ENCODE measurements around the gene TMEM106B. TPM values are rescaled to one million over a fixed set of nuclear protein-coding genes. Genes with fewer than 3 reads are reported as not detected.

The TMEM106B gene
- total RNA-seq, 1 experiment from 2014 or later: 33.1 TPM

DNA sequence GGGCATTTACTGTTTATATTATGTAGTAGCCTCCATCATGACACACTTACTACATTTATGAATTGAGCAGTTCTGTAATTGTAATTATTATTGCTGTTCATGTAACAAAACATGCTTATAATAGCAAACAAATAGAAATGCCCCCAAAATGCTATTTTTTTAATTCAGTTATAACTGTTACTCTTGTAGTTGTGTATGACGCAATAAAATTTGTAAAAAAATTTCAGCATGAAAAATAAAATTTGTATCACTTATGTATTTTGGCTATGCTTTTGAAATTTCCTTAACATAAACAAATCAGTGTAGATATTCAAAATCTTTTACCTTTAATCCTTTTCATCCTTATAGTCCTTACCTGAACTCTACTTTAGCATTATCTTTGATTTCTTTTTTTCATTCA, 25.9 kb downstream of the TMEM106B start:
- ATAC-seq (no peak), DNase-seq (ENCODE audit: low read depth, low spot score) (no peak)
- TF ChIP-seq CEBPB (IDR thresholded peaks at IDR 0.05; ENCODE audit: low read depth) (no peak), JUND (IDR thresholded peaks at IDR 0.05) (no peak), TCF7L2 (IDR thresholded peaks at IDR 0.05; ENCODE audit: borderline replicate concordance, extremely low read depth, insufficient read depth, insufficient read length) (no peak), POLR2A (IDR thresholded peaks at IDR 0.05; ENCODE audit: borderline replicate concordance, extremely low read depth, insufficient read depth, insufficient read length) (no peak)
- TF ChIP-seq, protein P1, sequence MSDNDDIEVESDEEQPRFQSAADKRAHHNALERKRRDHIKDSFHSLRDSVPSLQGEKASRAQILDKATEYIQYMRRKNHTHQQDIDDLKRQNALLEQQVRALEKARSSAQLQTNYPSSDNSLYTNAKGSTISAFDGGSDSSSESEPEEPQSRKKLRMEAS (IDR thresholded peaks at IDR 0.05): no peak
- H3K9me3 ChIP-seq (ENCODE audit: control insufficient read depth in 1 of 2, insufficient read depth in 1 of 2, low read depth in 1 of 2, low read length in 2 of 2): no peaks in the 10 kb centered on the region
- ChIA-PET POLR2A (no interaction called here), RAD21 (ENCODE audit: low non-redundant PET in 1 of 2, low total read pairs in 2 of 2, uncharacterized antibody in 2 of 2, unreplicated experiment in 2 of 2) (no interaction called here), CTCF (no interaction called here)
- BruUV-seq (replicated peaks): no TSS peak
- no peak overlapping the region for H3K27ac ChIP-seq (ENCODE audit: low read depth, low read length)
- peaks cover 0 to 5% of the 10 kb centered on the region in 2 experiments; a peak in 1 of 4 replicates for H3K36me3 ChIP-seq (ENCODE audit: control insufficient read depth in 1 of 2, insufficient read depth in 2 of 2, low read length in 2 of 2)
- no peaks in the 10 kb centered on the region; the same call in 1 of the 2 replicates for H3K9me2 ChIP-seq (ENCODE audit: insufficient read depth)
- no peak overlapping the region for H3K9ac ChIP-seq (ENCODE audit: low read length)
- H2AFZ ChIP-seq (ENCODE audit: low read depth, low read length, poor library complexity, severe bottlenecking): no peak overlapping the region
- no peaks in the 10 kb centered on the region for H3K4me1 ChIP-seq (ENCODE audit: control insufficient read depth in 1 of 2, insufficient read depth in 2 of 2, low read length in 2 of 2)
- no peaks in the 10 kb centered on the region for H3K79me2 ChIP-seq (ENCODE audit: insufficient read depth, low read length)
- no peaks in the 10 kb centered on the region for H3K27me3 ChIP-seq (ENCODE audit: insufficient read depth, low read length)
- H4K20me1 ChIP-seq (ENCODE audit: insufficient read depth): no peaks in the 10 kb centered on the region
- H3K4me3 ChIP-seq (replicated peaks in 1 of 2; ENCODE audit: low read depth in 1 of 2, low read length in 2 of 2): no peak overlapping the region
- intact Hi-C loops (cut with micrococcal nuclease): no loop called here
- no peak overlapping the region for H3K4me2 ChIP-seq (ENCODE audit: low read length)

DNA sequence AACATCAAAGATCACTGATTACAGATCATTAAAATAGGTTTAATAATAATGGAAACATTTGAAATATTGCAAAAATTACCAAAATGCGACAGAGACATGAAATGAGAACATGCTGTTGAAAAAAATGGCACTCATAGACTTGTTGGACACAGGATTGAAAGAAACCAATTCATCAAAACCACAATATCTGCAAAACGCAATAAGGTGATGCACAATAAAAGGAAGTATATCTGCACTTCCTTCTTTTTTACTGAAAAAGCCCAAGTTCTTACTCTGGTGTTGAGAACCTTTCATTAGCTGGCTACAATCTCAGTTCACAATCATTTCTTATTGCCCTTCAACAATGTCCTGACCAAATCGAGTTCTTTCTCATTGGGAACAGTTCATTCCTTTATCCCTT, 28.7 kb downstream of the TMEM106B start:
- no peak for TF ChIP-seq CEBPB (IDR thresholded peaks at IDR 0.05; ENCODE audit: low read depth)
- TF ChIP-seq SIN3A (IDR thresholded peaks at IDR 0.05; ENCODE audit: low read depth): no peak
- TF ChIP-seq YY1 (IDR thresholded peaks at IDR 0.05; ENCODE audit: extremely low read depth, insufficient replicate concordance, low read depth, low read length): no peak
- TF ChIP-seq, protein P2, sequence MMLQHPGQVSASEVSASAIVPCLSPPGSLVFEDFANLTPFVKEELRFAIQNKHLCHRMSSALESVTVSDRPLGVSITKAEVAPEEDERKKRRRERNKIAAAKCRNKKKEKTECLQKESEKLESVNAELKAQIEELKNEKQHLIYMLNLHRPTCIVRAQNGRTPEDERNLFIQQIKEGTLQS (IDR thresholded peaks at IDR 0.05): no peak
- TF ChIP-seq, protein P3, sequence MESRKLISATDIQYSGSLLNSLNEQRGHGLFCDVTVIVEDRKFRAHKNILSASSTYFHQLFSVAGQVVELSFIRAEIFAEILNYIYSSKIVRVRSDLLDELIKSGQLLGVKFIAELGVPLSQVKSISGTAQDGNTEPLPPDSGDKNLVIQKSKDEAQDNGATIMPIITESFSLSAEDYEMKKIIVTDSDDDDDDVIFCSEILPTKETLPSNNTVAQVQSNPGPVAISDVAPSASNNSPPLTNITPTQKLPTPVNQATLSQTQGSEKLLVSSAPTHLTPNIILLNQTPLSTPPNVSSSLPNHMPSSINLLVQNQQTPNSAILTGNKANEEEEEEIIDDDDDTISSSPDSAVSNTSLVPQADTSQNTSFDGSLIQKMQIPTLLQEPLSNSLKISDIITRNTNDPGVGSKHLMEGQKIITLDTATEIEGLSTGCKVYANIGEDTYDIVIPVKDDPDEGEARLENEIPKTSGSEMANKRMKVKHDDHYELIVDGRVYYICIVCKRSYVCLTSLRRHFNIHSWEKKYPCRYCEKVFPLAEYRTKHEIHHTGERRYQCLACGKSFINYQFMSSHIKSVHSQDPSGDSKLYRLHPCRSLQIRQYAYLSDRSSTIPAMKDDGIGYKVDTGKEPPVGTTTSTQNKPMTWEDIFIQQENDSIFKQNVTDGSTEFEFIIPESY (IDR thresholded peaks at IDR 0.05; ENCODE audit: extremely low read depth, insufficient replicate concordance, low read length): no peak
- TF ChIP-seq POLR2AphosphoS5 (IDR thresholded peaks at IDR 0.05; ENCODE audit: low read depth, low read length): no peak
- TF ChIP-seq EZH2 (IDR thresholded peaks at IDR 0.05): no peak
- TF ChIP-seq FOSL1 (IDR thresholded peaks at IDR 0.05; ENCODE audit: low read depth): no peak
- TF ChIP-seq RAD21 (IDR thresholded peaks at IDR 0.05; ENCODE audit: low read depth): no peak
- no peak for TF ChIP-seq ZFX (IDR thresholded peaks at IDR 0.05)
- TF ChIP-seq ELF1 (IDR thresholded peaks at IDR 0.05; ENCODE audit: borderline replicate concordance, low read depth): no peak
- TF ChIP-seq CBX3 (IDR thresholded peaks at IDR 0.05; ENCODE audit: low read depth): no peak
- TF ChIP-seq ZNF274 (IDR thresholded peaks at IDR 0.05; ENCODE audit: low read depth, low read length): no peak
- TF ChIP-seq SP1 (IDR thresholded peaks at IDR 0.05; ENCODE audit: low read depth): no peak
- TF ChIP-seq EGR1 (IDR thresholded peaks at IDR 0.05; ENCODE audit: low read depth): no peak
- no peaks in the 10 kb centered on the region for H3K27me3 ChIP-seq (ENCODE audit: insufficient read depth, low read length)
- H3K4me1 ChIP-seq (ENCODE audit: control insufficient read depth in 1 of 2, insufficient read depth in 2 of 2, low read length in 2 of 2): no peaks in the 10 kb centered on the region
- CTCF ChIA-PET: no interaction called here
- no peak overlapping the region for H3K4me3 ChIP-seq (replicated peaks in 1 of 2; ENCODE audit: low read depth in 1 of 2, low read length in 2 of 2)
- H3K9ac ChIP-seq (ENCODE audit: low read length): no peak overlapping the region
- no peak overlapping the region for H2AFZ ChIP-seq (ENCODE audit: low read depth, low read length, poor library complexity, severe bottlenecking)
- RAD21 ChIA-PET (ENCODE audit: low non-redundant PET in 1 of 2, low total read pairs in 2 of 2, uncharacterized antibody in 2 of 2, unreplicated experiment in 2 of 2): no interaction called here
- no peak overlapping the region for H3K27ac ChIP-seq (ENCODE audit: low read depth, low read length)
- intact Hi-C loops (cut with micrococcal nuclease): no loop called here
- DNase-seq (ENCODE audit: low read depth, low spot score) (no peak), ATAC-seq (no peak)
- H3K4me2 ChIP-seq (ENCODE audit: low read length): no peak overlapping the region
- BruUV-seq (replicated peaks): no TSS peak
- no peaks in the 10 kb centered on the region for H3K9me3 ChIP-seq (ENCODE audit: control insufficient read depth in 1 of 2, insufficient read depth in 1 of 2, low read depth in 1 of 2, low read length in 2 of 2)
- 0 out of 4 replicates have a peak, but pooled peaks cover 0 to 5% of the 10 kb centered on the region in 2 experiments for H3K36me3 ChIP-seq (ENCODE audit: control insufficient read depth in 1 of 2, insufficient read depth in 2 of 2, low read length in 2 of 2)
- no peaks in the 10 kb centered on the region for H3K79me2 ChIP-seq (ENCODE audit: insufficient read depth, low read length)
- no peaks in the 10 kb centered on the region; the same call in 1 of the 2 replicates for H3K9me2 ChIP-seq (ENCODE audit: insufficient read depth)
- POLR2A ChIA-PET: no interaction called here
- H4K20me1 ChIP-seq (ENCODE audit: insufficient read depth): no peaks in the 10 kb centered on the region

Data from HCT116 (cell line).